BLaER1 treated with 17β-estradiol and CSF1 and Interleukin-3, amounts not matched to agents 10 nM and 100 nM (cell line): ENCODE measurements around the gene CAMK1G.

ENCODE experiments used
- H3K27ac ChIP-seq, 11 experiments: shearing (Covaris generic); formaldehyde crosslinking; 2 replicates each; pipeline ENCODE4 v1.8.1; 2022
- H3K27me3 ChIP-seq, 11 experiments: shearing (Covaris generic); formaldehyde crosslinking; 2 replicates each; pipeline ENCODE4 v1.8.1; 2022
- H3K36me3 ChIP-seq, 11 experiments: shearing (Covaris generic); formaldehyde crosslinking; 2 replicates each; pipeline ENCODE4 v1.8.1; 2022
- H3K4me1 ChIP-seq, 10 experiments: shearing (Covaris generic); formaldehyde crosslinking; 2 replicates each; pipeline ENCODE4 v1.8.1; 2022
- H3K4me2 ChIP-seq, 11 experiments: shearing (Covaris generic); formaldehyde crosslinking; 2 replicates each; pipeline ENCODE4 v1.8.1; 2022
- H3K4me3 ChIP-seq, 10 experiments: shearing (Covaris generic); formaldehyde crosslinking; 2 replicates each; pipeline ENCODE4 v1.8.1; 2022
- H3K9ac ChIP-seq, 11 experiments: shearing (Covaris generic); formaldehyde crosslinking; 2 replicates each; pipeline ENCODE4 v1.8.1; 2022
- H3K9me3 ChIP-seq, 11 experiments: shearing (Covaris generic); formaldehyde crosslinking; replicated peaks in 1 of 11; 2 replicates each; pipeline ENCODE4 v1.8.1; 2022
- H4K20me1 ChIP-seq, 11 experiments: shearing (Covaris generic); formaldehyde crosslinking; 2 replicates each; pipeline ENCODE4 v1.8.1; 2022
- Cebpa-rat ChIP-seq, 11 experiments: shearing (Covaris generic); IDR thresholded peaks; 2 replicates each; pipeline ENCODE4 v1.8.1; 2022

CAMK1G gene

GRCh38 chr1:209648346-209648745 is 64.8 kb downstream of the CAMK1G start:
- peaks cover 81 to 100% (median 99%) of the 10 kb centered on the region in 10 experiments for H3K4me1 ChIP-seq
- no peaks in the 10 kb centered on the region for H3K27me3 ChIP-seq
- peak overlapping the region in 9 of 11 experiments; percentile 16 to 82 (median 69); a peak in 16 of 22 replicates for H3K9ac ChIP-seq
- H3K27ac ChIP-seq = peak overlapping the region; percentile 43 to 93 (median 84); a peak in 21 of 22 replicates
- TF ChIP-seq Cebpa-rat (IDR thresholded peaks at IDR 0.05) = no peak
- no peaks in the 10 kb centered on the region for H3K9me3 ChIP-seq
- H3K36me3 ChIP-seq = no peaks in the 10 kb centered on the region
- H4K20me1 ChIP-seq = no peaks in the 10 kb centered on the region
- H3K4me2 ChIP-seq = peak overlapping the region; percentile 83 to 99 (median 95)
- peak overlapping the region in 7 of 10 experiments; percentile 23 to 63 (median 48); a peak in 13 of 20 replicates for H3K4me3 ChIP-seq

- Histone ChIP-seq H3K9ac (peak overlapping the region in 9 of 11 experiments; percentile 33 to 82 (median 71); a peak in 18 of 22 replicates), H3K4me3 (peak overlapping the region in 6 of 10 experiments; percentile 39 to 63 (median 50); a peak in 13 of 20 replicates), H3K36me3 (no peaks in the 10 kb centered on the region), H3K27ac (peak overlapping the region; percentile 52 to 93 (median 84)), H3K27me3 (no peaks in the 10 kb centered on the region), H3K9me3 (no peaks in the 10 kb centered on the region), H3K4me2 (peak overlapping the region; percentile 83 to 99 (median 95)), H4K20me1 (no peaks in the 10 kb centered on the region), H3K4me1 (peaks cover 89 to 100% (median 100%) of the 10 kb centered on the region in 10 experiments)
- no peak for TF ChIP-seq Cebpa-rat (IDR thresholded peaks at IDR 0.05)
Measured at GRCh38 chr1:209648931-209649776, 65.6 kb downstream of the CAMK1G start.

GRCh38 chr1:209650454-209650853 is 66.9 kb downstream of the CAMK1G start:
- Histone ChIP-seq H3K4me1 (peaks cover 76 to 100% (median 95%) of the 10 kb centered on the region in 10 experiments), H3K4me2 (peak overlapping the region; percentile 83 to 99 (median 95)), H3K9me3 (no peaks in the 10 kb centered on the region), H4K20me1 (no peaks in the 10 kb centered on the region), H3K36me3 (no peaks in the 10 kb centered on the region), H3K9ac (peak overlapping the region in 10 of 11 experiments; percentile 8 to 82 (median 64); a peak in 16 of 22 replicates), H3K27me3 (no peaks in the 10 kb centered on the region), H3K27ac (peak overlapping the region; percentile 33 to 93 (median 84); a peak in 21 of 22 replicates), H3K4me3 (peak overlapping the region in 7 of 10 experiments; percentile 30 to 63 (median 48); a peak in 13 of 20 replicates)
- 0 out of 22 replicates have a peak, but pooled peaks of 2 of the 11 experiments have one; percentile 10 to 29 for TF ChIP-seq Cebpa-rat (IDR thresholded peaks at IDR 0.05)

GRCh38 chr1:209651138-209651587 is 67.6 kb downstream of the CAMK1G start:
- Histone ChIP-seq H3K4me2 (peak overlapping the region; percentile 83 to 99 (median 95)), H3K9me3 (no peaks in the 10 kb centered on the region), H3K4me3 (peak overlapping the region in 7 of 10 experiments; percentile 30 to 63 (median 48); a peak in 13 of 20 replicates), H3K27me3 (no peaks in the 10 kb centered on the region), H4K20me1 (no peaks in the 10 kb centered on the region), H3K9ac (peak overlapping the region in 10 of 11 experiments; percentile 8 to 82 (median 62); a peak in 14 of 22 replicates), H3K27ac (peak overlapping the region; percentile 33 to 93 (median 84); a peak in 21 of 22 replicates), H3K36me3 (no peaks in the 10 kb centered on the region), H3K4me1 (peaks cover 69 to 100% (median 94%) of the 10 kb centered on the region in 10 experiments)
- TF ChIP-seq Cebpa-rat (IDR thresholded peaks at IDR 0.05) = no peak

- no peaks in the 10 kb centered on the region for H3K27me3 ChIP-seq
- peak within 1 kb of the TSS in 10 of 11 experiments; percentile 60 to 93 (median 84); a peak in 19 of 22 replicates for H3K27ac ChIP-seq
- peaks cover 61 to 100% (median 93%) of the 10 kb centered on the region in 10 experiments for H3K4me1 ChIP-seq
- peak within 1 kb of the TSS in 7 of 11 experiments; percentile 27 to 82 (median 71); a peak in 10 of 22 replicates for H3K9ac ChIP-seq
- H3K4me2 ChIP-seq = peak within 1 kb of the TSS; percentile 83 to 99 (median 95)
- H3K4me3 ChIP-seq = peak within 1 kb of the TSS in 2 of 10 experiments; percentile 30 to 52; a peak in 3 of 20 replicates
- no peaks in the 10 kb centered on the region for H4K20me1 ChIP-seq
- TF ChIP-seq Cebpa-rat (IDR thresholded peaks at IDR 0.05) = no peak
- no peaks in the 10 kb centered on the region for H3K9me3 ChIP-seq
- H3K36me3 ChIP-seq = no peaks in the 10 kb centered on the region
Measured at GRCh38 chr1:209652121-209652735, 68.7 kb downstream of the CAMK1G start, which contains the start of gene LAMB3. Gene LAMB3 (minus strand): TSS chr1:209652425. CDS start chr1:209650944, 1,481 bp downstream.

- Histone ChIP-seq H3K4me3 (no peak overlapping the region), H3K4me1 (peaks cover 65 to 100% (median 93%) of the 10 kb centered on the region in 10 experiments), H3K9ac (peak overlapping the region in 6 of 11 experiments; percentile 4 to 40 (median 27); a peak in 6 of 22 replicates), H3K27me3 (no peaks in the 10 kb centered on the region), H3K36me3 (no peaks in the 10 kb centered on the region), H3K4me2 (peak overlapping the region; percentile 32 to 99 (median 95); a peak in 21 of 22 replicates), H4K20me1 (no peaks in the 10 kb centered on the region), H3K9me3 (no peaks in the 10 kb centered on the region), H3K27ac (peak overlapping the region in 10 of 11 experiments; percentile 0 to 86 (median 44); a peak in 16 of 22 replicates)
- no peak for TF ChIP-seq Cebpa-rat (IDR thresholded peaks at IDR 0.05)
Measured at GRCh38 chr1:209652873-209653401, 69.4 kb downstream of the CAMK1G start.

- Histone ChIP-seq H3K4me1 (peaks cover 64 to 100% (median 93%) of the 10 kb centered on the region in 10 experiments), H3K36me3 (no peaks in the 10 kb centered on the region), H3K4me3 (no peak overlapping the region), H3K27me3 (no peaks in the 10 kb centered on the region), H3K9me3 (no peaks in the 10 kb centered on the region), H3K4me2 (peak overlapping the region; percentile 32 to 99 (median 95); a peak in 20 of 22 replicates), H3K9ac (no peak overlapping the region), H3K27ac (peak overlapping the region in 7 of 11 experiments; percentile 1 to 86 (median 58); a peak in 11 of 22 replicates), H4K20me1 (no peaks in the 10 kb centered on the region)
- no peak for TF ChIP-seq Cebpa-rat (IDR thresholded peaks at IDR 0.05)
Measured at GRCh38 chr1:209653915-209654351, 70.4 kb downstream of the CAMK1G start.
